ENCODE measurements around the gene ARAP1.

Gene ARAP1

GRCh38 chr11:72681226-72682153, 70.7 kb downstream of the ARAP1 start:
- Histone ChIP-seq H2AFZ (ENCODE audit: low read length) (no peak overlapping the region), H3K9me2 (replicated peaks; ENCODE audit: low read depth, low read length) (no peaks in the 10 kb centered on the region), H3F3A (ENCODE audit: low read depth) (no peaks in the 10 kb centered on the region), H3K9me3 (ENCODE audit: insufficient read depth, low read depth, low read length) (no peaks in the 10 kb centered on the region), H3K4me2 (ENCODE audit: low read depth, low read length, poor library complexity, severe bottlenecking) (no peak overlapping the region), H3K9ac (ENCODE audit: low read depth, low read length, poor library complexity, severe bottlenecking) (no peak overlapping the region), H4K20me1 (ENCODE audit: insufficient read depth, low read length, poor library complexity, severe bottlenecking) (no peaks in the 10 kb centered on the region), H3K4me3 (ENCODE audit: low read length, poor library complexity, severe bottlenecking) (no peak overlapping the region), H3K79me2 (ENCODE audit: insufficient read depth, low read length) (no peaks in the 10 kb centered on the region), H3K4me1 (ENCODE audit: insufficient read depth, low read length, poor library complexity, severe bottlenecking) (no peaks in the 10 kb centered on the region), H3K27me3 (ENCODE audit: insufficient read depth, low read length, poor library complexity, severe bottlenecking) (no peaks in the 10 kb centered on the region), H3K36me3 (ENCODE audit: insufficient read depth, low read length) (no peaks in the 10 kb centered on the region; the same call in 1 of the 2 replicates)
- TF ChIP-seq CTCF (conservative IDR thresholded peaks at IDR 0.05; ENCODE audit: low read length) (no peak), EZH2phosphoT487 (IDR thresholded peaks at IDR 0.05; ENCODE audit: borderline replicate concordance) (no peak)

GRCh38 chr11:72680624-72681158, 71.5 kb downstream of the ARAP1 start:
- no peaks in the 10 kb centered on the region for H3K27me3 ChIP-seq (ENCODE audit: insufficient read depth, low read length, poor library complexity, severe bottlenecking)
- no peak overlapping the region for H2AFZ ChIP-seq (ENCODE audit: low read length)
- H3K4me2 ChIP-seq (ENCODE audit: low read depth, low read length, poor library complexity, severe bottlenecking): no peak overlapping the region
- no peaks in the 10 kb centered on the region for H3K9me3 ChIP-seq (ENCODE audit: insufficient read depth, low read depth, low read length)
- H3K4me3 ChIP-seq (ENCODE audit: low read length, poor library complexity, severe bottlenecking): no peak overlapping the region
- TF ChIP-seq EZH2phosphoT487 (IDR thresholded peaks at IDR 0.05; ENCODE audit: borderline replicate concordance): no peak
- no peak for TF ChIP-seq CTCF (conservative IDR thresholded peaks at IDR 0.05; ENCODE audit: low read length)
- no peak overlapping the region for H3K9ac ChIP-seq (ENCODE audit: low read depth, low read length, poor library complexity, severe bottlenecking)
- no peaks in the 10 kb centered on the region for H3K9me2 ChIP-seq (replicated peaks; ENCODE audit: low read depth, low read length)
- H3K79me2 ChIP-seq (ENCODE audit: insufficient read depth, low read length): no peaks in the 10 kb centered on the region
- H3K36me3 ChIP-seq (ENCODE audit: insufficient read depth, low read length): no peaks in the 10 kb centered on the region
- H3K4me1 ChIP-seq (ENCODE audit: insufficient read depth, low read length, poor library complexity, severe bottlenecking): no peaks in the 10 kb centered on the region
- H4K20me1 ChIP-seq (ENCODE audit: insufficient read depth, low read length, poor library complexity, severe bottlenecking): no peaks in the 10 kb centered on the region
- H3F3A ChIP-seq (ENCODE audit: low read depth): no peaks in the 10 kb centered on the region

- H4K20me1 ChIP-seq (ENCODE audit: insufficient read depth, low read length, poor library complexity, severe bottlenecking): no peaks in the 10 kb centered on the region
- no peaks in the 10 kb centered on the region for H3K27me3 ChIP-seq (ENCODE audit: insufficient read depth, low read length, poor library complexity, severe bottlenecking)
Observed at GRCh38 chr11:72679869-72680268, 72.3 kb downstream of the ARAP1 start.

More at GRCh38 chr11:72679869-72680268, 72.3 kb downstream of the ARAP1 start:
- Histone ChIP-seq H2AFZ (ENCODE audit: low read length) (no peak overlapping the region), H3K79me2 (ENCODE audit: insufficient read depth, low read length) (no peaks in the 10 kb centered on the region), H3F3A (ENCODE audit: low read depth) (no peaks in the 10 kb centered on the region), H3K4me2 (ENCODE audit: low read depth, low read length, poor library complexity, severe bottlenecking) (no peak overlapping the region), H3K9me3 (ENCODE audit: insufficient read depth, low read depth, low read length) (no peaks in the 10 kb centered on the region), H3K9me2 (replicated peaks; ENCODE audit: low read depth, low read length) (no peaks in the 10 kb centered on the region), H3K4me1 (ENCODE audit: insufficient read depth, low read length, poor library complexity, severe bottlenecking) (no peaks in the 10 kb centered on the region), H3K4me3 (ENCODE audit: low read length, poor library complexity, severe bottlenecking) (no peak overlapping the region), H3K9ac (ENCODE audit: low read depth, low read length, poor library complexity, severe bottlenecking) (no peak overlapping the region), H3K36me3 (ENCODE audit: insufficient read depth, low read length) (no peaks in the 10 kb centered on the region)
- no peak for TF ChIP-seq CTCF (conservative IDR thresholded peaks at IDR 0.05; ENCODE audit: low read length)

All from Loucy (cell line).